Astrocyte (in vitro differentiated cells and primary cell): ENCODE results near the gene ACTL7A. TPM values are rescaled to one million over a fixed set of nuclear protein-coding genes. Genes with fewer than 3 reads are reported as not detected.

Source experiments
- DNase-seq: peaks from one replicate; pipeline ENCODE4 v3.0.0-alpha.2; 2010; ENCODE audit warnings: low read depth
- FAIRE-seq: peaks from 2 replicates; lab custom pipeline; 2011; peaks lifted over from hg19 to GRCh38; lab: Jason Lieb, UNC
- H2AFZ ChIP-seq: 2 replicates; pipeline ENCODE4 v1.6.0; 2012; ENCODE audit warnings: low read depth, low read length, inconsistent platforms
- H3K27ac ChIP-seq: 2 replicates; pipeline ENCODE4 v1.5.1; 2011; ENCODE audit warnings: low read depth, low read length, inconsistent platforms
- H3K27me3 ChIP-seq: 2 replicates; pipeline ENCODE4 v1.6.0; 2011; ENCODE audit warnings: low read length, inconsistent platforms; ENCODE audit not compliant: insufficient read depth
- H3K36me3 ChIP-seq: 2 replicates; pipeline ENCODE4 v1.5.1; 2011; ENCODE audit warnings: low read length, inconsistent platforms; ENCODE audit not compliant: insufficient read depth
- H3K4me1 ChIP-seq: 2 replicates; pipeline ENCODE4 v1.5.1; 2011; ENCODE audit warnings: low read length, inconsistent platforms; ENCODE audit not compliant: insufficient read depth
- H3K4me2 ChIP-seq: 2 replicates; pipeline ENCODE4 v1.6.0; 2012; ENCODE audit warnings: low read length, inconsistent platforms
- H3K4me3 ChIP-seq: 2 replicates; pipeline ENCODE4 v1.5.1; 2011; ENCODE audit warnings: low read depth, mild to moderate bottlenecking, low read length, inconsistent platforms; ENCODE audit not compliant: insufficient read depth
- H3K79me2 ChIP-seq: 2 replicates; pipeline ENCODE4 v1.6.0; 2012; ENCODE audit warnings: mild to moderate bottlenecking, low read length, inconsistent platforms; ENCODE audit not compliant: insufficient read depth
- H3K9ac ChIP-seq: 2 replicates; pipeline ENCODE4 v1.6.0; 2012; ENCODE audit warnings: mild to moderate bottlenecking, low read length, inconsistent platforms
- H3K9me3 ChIP-seq: 2 replicates; pipeline ENCODE4 v1.5.1; 2012; ENCODE audit warnings: low read depth, mild to moderate bottlenecking, low read length, inconsistent platforms; ENCODE audit not compliant: insufficient read depth
- H4K20me1 ChIP-seq: 2 replicates; pipeline ENCODE4 v1.6.0; 2012; ENCODE audit warnings: low read length, inconsistent platforms; ENCODE audit not compliant: insufficient read depth
- H3K27ac Mint-ChIP-seq: one replicate; pipeline ENCODE4 v1.8.0; 2021; ENCODE audit warnings: mild to moderate bottlenecking, mixed read lengths; ENCODE audit not compliant: unreplicated experiment
- H3K27me3 Mint-ChIP-seq: one replicate; pipeline ENCODE4 v1.8.0; 2021; ENCODE audit warnings: low read depth, mixed read lengths; ENCODE audit not compliant: unreplicated experiment
- H3K36me3 Mint-ChIP-seq: one replicate; pipeline ENCODE4 v1.8.0; 2021; ENCODE audit warnings: low read depth, mixed read lengths; ENCODE audit not compliant: unreplicated experiment
- H3K4me1 Mint-ChIP-seq: one replicate; pipeline ENCODE4 v1.8.0; 2021; ENCODE audit warnings: low read depth, mixed read lengths; ENCODE audit not compliant: unreplicated experiment
- H3K4me3 Mint-ChIP-seq: one replicate; pipeline ENCODE4 v1.8.0; 2021; ENCODE audit warnings: mild to moderate bottlenecking, moderate library complexity, mixed read lengths; ENCODE audit not compliant: unreplicated experiment
- H3K9me3 Mint-ChIP-seq: one replicate; pipeline ENCODE4 v1.8.0; 2021; ENCODE audit warnings: mild to moderate bottlenecking, mixed read lengths; ENCODE audit not compliant: unreplicated experiment
- CTCF ChIP-seq: IDR thresholded peaks from 2 replicates; pipeline ENCODE4 v1.5.1; 2011; ENCODE audit warnings: low read depth, mild to moderate bottlenecking, inconsistent platforms, low read length, moderate library complexity; ENCODE audit not compliant: insufficient read depth
- EZH2 ChIP-seq: IDR thresholded peaks from 2 replicates; pipeline ENCODE4 v1.6.1; 2012; ENCODE audit warnings: mild to moderate bottlenecking, low read length, inconsistent platforms; ENCODE audit not compliant: insufficient read depth
- total RNA-seq: library from RNA; stranded (reverse); gene quantifications from 2 replicates; pipeline ENCODE4 v1.2.1, GENCODE V29; 2021

The ACTL7A gene
- total RNA-seq, 1 donor from 2014 or later = not detected

GRCh38 chr9:108854641-108855528 lies 7.2 kb upstream of the ACTL7A start:
- Histone ChIP-seq H4K20me1 (no peaks in the 10 kb centered on the region), H2AFZ (no peak overlapping the region), H3K4me3 (no peak overlapping the region), H3K9me3 (no peaks in the 10 kb centered on the region), H3K27ac (no peak overlapping the region), H3K27me3 (peaks cover 6% of the 10 kb centered on the region), H3K9ac (no peak overlapping the region), H3K4me2 (no peak overlapping the region), H3K36me3 (no peaks in the 10 kb centered on the region), H3K4me1 (no peaks in the 10 kb centered on the region), H3K79me2 (no peaks in the 10 kb centered on the region)
- no peak for DNase-seq
- Mint-ChIP-seq H3K36me3 (no peaks in the 10 kb centered on the region), H3K4me3 (no peak overlapping the region), H3K9me3 (peaks cover 2% of the 10 kb centered on the region), H3K27me3 (peaks cover 14% of the 10 kb centered on the region), H3K4me1 (peaks cover 13% of the 10 kb centered on the region), H3K27ac (no peak overlapping the region)
- TF ChIP-seq CTCF (no peak), EZH2 (no peak)
- FAIRE-seq = no peak

GRCh38 chr9:108855529-108855886 lies 6.6 kb upstream of the ACTL7A start:
- Mint-ChIP-seq H3K9me3 (peaks cover 2% of the 10 kb centered on the region), H3K4me3 (no peak overlapping the region), H3K4me1 (peaks cover 15% of the 10 kb centered on the region), H3K27me3 (peaks cover 14% of the 10 kb centered on the region), H3K27ac (no peak overlapping the region), H3K36me3 (no peaks in the 10 kb centered on the region)
- Histone ChIP-seq H3K4me1 (no peaks in the 10 kb centered on the region), H3K4me3 (no peak overlapping the region), H2AFZ (no peak overlapping the region), H3K36me3 (no peaks in the 10 kb centered on the region), H3K27ac (no peak overlapping the region), H3K9me3 (no peaks in the 10 kb centered on the region), H4K20me1 (no peaks in the 10 kb centered on the region), H3K9ac (no peak overlapping the region), H3K4me2 (no peak overlapping the region), H3K27me3 (peaks cover 6% of the 10 kb centered on the region), H3K79me2 (no peaks in the 10 kb centered on the region)
- FAIRE-seq (no peak), DNase-seq (no peak)
- TF ChIP-seq EZH2 (no peak), CTCF (no peak)

GRCh38 chr9:108855888-108856287 lies 6.2 kb upstream of the ACTL7A start, which contains the start of gene ACTL7B:
Gene ACTL7B, minus strand, starts transcription at chr9:108855986. Its CDS starts 56 bp downstream, at chr9:108855930.
- peaks cover 6% of the 10 kb centered on the region for H3K27me3 ChIP-seq
- Mint-ChIP-seq H3K4me1 (peaks cover 15% of the 10 kb centered on the region), H3K36me3 (no peaks in the 10 kb centered on the region), H3K27me3 (peaks cover 14% of the 10 kb centered on the region), H3K4me3 (no peak within 1 kb of the TSS), H3K27ac (no peak within 1 kb of the TSS), H3K9me3 (peaks cover 2% of the 10 kb centered on the region)
- H2AFZ ChIP-seq = no peak within 1 kb of the TSS
- no peak for DNase-seq
- H4K20me1 ChIP-seq = no peaks in the 10 kb centered on the region
- H3K79me2 ChIP-seq = no peaks in the 10 kb centered on the region
- no peaks in the 10 kb centered on the region for H3K4me1 ChIP-seq
- H3K9ac ChIP-seq = no peak within 1 kb of the TSS
- no peaks in the 10 kb centered on the region for H3K9me3 ChIP-seq
- H3K27ac ChIP-seq = no peak within 1 kb of the TSS
- no peak for TF ChIP-seq CTCF
- TF ChIP-seq EZH2 = no peak
- no peak within 1 kb of the TSS for H3K4me3 ChIP-seq
- H3K36me3 ChIP-seq = no peaks in the 10 kb centered on the region
- H3K4me2 ChIP-seq = no peak within 1 kb of the TSS
- FAIRE-seq = no peak
